H1 (cell line): ENCODE results near the gene RFC1. TPM values are rescaled to one million over a fixed set of nuclear protein-coding genes. Genes with fewer than 3 reads are reported as not detected.

Experiments
- CTCF ChIA-PET: fragments of 300-600 bp; sonication (Branson Sonifier 250); formaldehyde crosslinking; loops from one replicate; lab custom pipeline; 2021; ENCODE audit not compliant: partially characterized antibody; lab: Charles Lee
- POLR2A ChIA-PET: fragments of 300-600 bp; sonication (Branson Sonifier 250); formaldehyde crosslinking; loops from one replicate; lab custom pipeline; 2021; ENCODE audit warnings: inconsistent platforms; ENCODE audit not compliant: partially characterized antibody; lab: Charles Lee
- DNase-seq, 2 experiments: peaks; one replicate each; pipeline versions ENCODE4 v3.0.0 to v3.0.0-alpha.2; 2010 to 2022; ENCODE audit warnings: low spot score in 2 of 2, low read depth in 1 of 2, mixed read lengths in 1 of 2
- FAIRE-seq: peaks from 2 replicates; lab custom pipeline; 2011; peaks lifted over from hg19 to GRCh38; lab: Jason Lieb, UNC
- H2AFZ ChIP-seq: 2 replicates; pipeline ENCODE4 v1.8.1; 2012; ENCODE audit warnings: low read length, inconsistent platforms
- H2AK5ac ChIP-seq: 2 replicates; pipeline ENCODE4 v1.6.1; 2013; ENCODE audit warnings: low read depth, low read length
- H2BK120ac ChIP-seq: replicated peaks from 2 replicates; pipeline ENCODE3; 2013; ENCODE audit warnings: low read depth, low read length, inconsistent platforms
- H2BK12ac ChIP-seq: 2 replicates; pipeline ENCODE4 v1.6.1; 2013; ENCODE audit warnings: low read depth, low read length
- H2BK15ac ChIP-seq: 2 replicates; pipeline ENCODE4 v1.6.1; 2013; ENCODE audit warnings: low read length
- H2BK20ac ChIP-seq: 2 replicates; pipeline ENCODE4 v1.6.1; 2013; ENCODE audit warnings: low read length
- H2BK5ac ChIP-seq: 2 replicates; pipeline ENCODE4 v1.6.1; 2013; ENCODE audit warnings: low read depth, low read length
- H3K14ac ChIP-seq: 2 replicates; pipeline ENCODE4 v1.6.1; 2013; ENCODE audit warnings: inconsistent platforms; ENCODE audit not compliant: insufficient read length
- H3K18ac ChIP-seq: 2 replicates; pipeline ENCODE4 v1.6.1; 2013; ENCODE audit warnings: low read length; ENCODE audit errors: extremely low read depth
- H3K23ac ChIP-seq: 2 replicates; pipeline ENCODE4 v1.6.1; 2013; ENCODE audit warnings: inconsistent platforms; ENCODE audit not compliant: insufficient read length
- H3K23me2 ChIP-seq: 2 replicates; pipeline ENCODE4 v1.6.1; 2013; ENCODE audit warnings: low read depth, low read length
- H3K27ac ChIP-seq: 2 replicates; pipeline ENCODE4 v1.6.1; 2011; ENCODE audit warnings: low read depth, low read length, inconsistent platforms
- H3K27me3 ChIP-seq, 4 experiments: replicated peaks in 1 of 4; 1 replicate in 1 of 4; 2 replicates in 3 of 4; pipeline versions ENCODE4 v1.6.1 to v1.8.1; 2011 to 2013; ENCODE audit warnings: low read length in 3 of 4, mild to moderate bottlenecking in 3 of 4, inconsistent platforms in 2 of 4, mixed read lengths in 2 of 4, moderate library complexity in 1 of 4; ENCODE audit not compliant: control insufficient read depth in 3 of 4, insufficient read depth in 3 of 4; ENCODE audit errors: extremely low read depth in 1 of 4
- H3K36me3 ChIP-seq, 4 experiments: 2 replicates each; pipeline versions ENCODE4 v1.6.1 to v1.8.1; 2011 to 2013; ENCODE audit warnings: mild to moderate bottlenecking in 4 of 4, low read length in 3 of 4, moderate library complexity in 2 of 4, control low read depth in 1 of 4, inconsistent platforms in 1 of 4; ENCODE audit not compliant: insufficient read depth in 4 of 4, control insufficient read depth in 2 of 4
- H3K4ac ChIP-seq: replicated peaks from 2 replicates; pipeline ENCODE3; 2013; ENCODE audit warnings: low read length, low read depth, mixed read lengths, inconsistent platforms; ENCODE audit not compliant: insufficient read length
- H3K4me1 ChIP-seq, 4 experiments: replicated peaks in 1 of 4; 1 replicate in 1 of 4; 2 replicates in 3 of 4; pipeline versions ENCODE4 v1.6.1 to v1.8.1; 2011 to 2013; ENCODE audit warnings: low read length in 3 of 4, inconsistent platforms in 2 of 4, mixed read lengths in 1 of 4; ENCODE audit not compliant: insufficient read depth in 4 of 4, control insufficient read depth in 3 of 4
- H3K4me2 ChIP-seq, 2 experiments: 2 replicates each; pipeline versions ENCODE4 v1.6.1 to v1.8.1; 2011 to 2013; ENCODE audit warnings: low read depth in 2 of 2, low read length in 2 of 2, control low read depth in 1 of 2, inconsistent platforms in 1 of 2, mild to moderate bottlenecking in 1 of 2; ENCODE audit not compliant: insufficient read depth in 1 of 2
- H3K4me3 ChIP-seq, 4 experiments: fragments of 200-600, 300-600 bp in 1 of 4; sonication (generic), shearing (Covaris generic), sonication (Bioruptor Twin) in 1 of 4; 2 replicates each; pipeline versions ENCODE4 v1.5.1 to v1.8.1; 2011 to 2016; ENCODE audit warnings: low read length in 4 of 4, low read depth in 3 of 4, control low read depth in 2 of 4, inconsistent platforms in 2 of 4, mild to moderate bottlenecking in 2 of 4, mixed read lengths in 1 of 4, moderate library complexity in 1 of 4; ENCODE audit not compliant: insufficient read depth in 2 of 4; ENCODE audit errors: extremely low read depth in 1 of 4
- H3K56ac ChIP-seq: replicated peaks from 2 replicates; pipeline ENCODE3; 2013; ENCODE audit warnings: low read depth, mild to moderate bottlenecking, mixed read lengths, low read length, inconsistent platforms; ENCODE audit not compliant: insufficient read length
- H3K79me1 ChIP-seq: 2 replicates; pipeline ENCODE4 v1.6.1; 2013; ENCODE audit warnings: low read depth, low read length, control low read depth
- H3K79me2 ChIP-seq, 2 experiments: 2 replicates each; pipeline versions ENCODE4 v1.6.1 to v1.8.1; 2012 to 2013; ENCODE audit warnings: low read length in 2 of 2, mild to moderate bottlenecking in 2 of 2, inconsistent platforms in 1 of 2; ENCODE audit not compliant: insufficient read depth in 2 of 2, control insufficient read depth in 1 of 2
- H3K9ac ChIP-seq, 4 experiments: replicated peaks in 1 of 4; 1 replicate in 1 of 4; 2 replicates in 3 of 4; pipeline versions ENCODE4 v1.6.1 to v1.8.1; 2011 to 2013; ENCODE audit warnings: low read depth in 3 of 4, low read length in 3 of 4, control low read depth in 2 of 4, mild to moderate bottlenecking in 2 of 4, moderate library complexity in 2 of 4, inconsistent platforms in 1 of 4; ENCODE audit errors: extremely low read depth in 1 of 4
- H3K9me3 ChIP-seq, 2 experiments: 2 replicates each; pipeline versions ENCODE4 v1.6.1 to v1.8.1; 2012 to 2013; ENCODE audit warnings: mild to moderate bottlenecking in 2 of 2, moderate library complexity in 2 of 2, control low read depth in 1 of 2, inconsistent platforms in 1 of 2, low read depth in 1 of 2, low read length in 1 of 2, mixed read lengths in 1 of 2; ENCODE audit not compliant: insufficient read depth in 2 of 2
- H4K20me1 ChIP-seq, 2 experiments: replicated peaks in 1 of 2; 2 replicates each; pipeline versions ENCODE3 to v1.8.1; 2011 to 2013; ENCODE audit warnings: inconsistent platforms in 2 of 2, low read length in 2 of 2, mild to moderate bottlenecking in 1 of 2; ENCODE audit not compliant: insufficient read depth in 2 of 2, control insufficient read depth in 1 of 2
- H4K5ac ChIP-seq: 2 replicates; pipeline ENCODE4 v1.6.1; 2013; ENCODE audit warnings: low read length, low read depth, mixed read lengths, inconsistent platforms; ENCODE audit not compliant: insufficient read length
- H4K8ac ChIP-seq: 2 replicates; pipeline ENCODE4 v1.8.0; 2013; ENCODE audit warnings: mild to moderate bottlenecking, moderate library complexity, low read length, inconsistent platforms; ENCODE audit not compliant: insufficient read depth; ENCODE audit errors: extremely low read depth
- H4K91ac ChIP-seq: replicated peaks from 2 replicates; pipeline ENCODE3; 2013; ENCODE audit warnings: low read length, mixed read lengths, inconsistent platforms; ENCODE audit not compliant: insufficient read length
- ASH2L ChIP-seq: fragments of 200-600, 300-600 bp; sonication (generic); IDR thresholded peaks from one replicate; pipeline ENCODE4 v1.7.1; 2017; ENCODE audit warnings: low read length
- CEBPB ChIP-seq: IDR thresholded peaks from 2 replicates; pipeline ENCODE4 v1.6.1; 2012; ENCODE audit warnings: low read depth, low read length
- CHD1 ChIP-seq: IDR thresholded peaks from 2 replicates; pipeline ENCODE4 v1.6.1; 2012; ENCODE audit warnings: low read depth, low read length, improper control_type of control experiment
- FOSL1 ChIP-seq: IDR thresholded peaks from 2 replicates; pipeline ENCODE4 v1.6.1; 2011; ENCODE audit warnings: mild to moderate bottlenecking, low read depth, low read length, moderate library complexity; ENCODE audit not compliant: insufficient read depth
- GTF2F1 ChIP-seq: IDR thresholded peaks from 2 replicates; pipeline ENCODE4 v1.6.1; 2012; ENCODE audit warnings: low read depth, low read length, improper control_type of control experiment, borderline replicate concordance
- HDAC2 ChIP-seq, 2 experiments: fragments of 300-600 bp in 1 of 2; sonication (generic) in 1 of 2; IDR thresholded peaks; 2 replicates each; pipeline ENCODE4 v1.6.1; 2011 to 2012; ENCODE audit warnings: low read depth in 2 of 2, low read length in 2 of 2, mild to moderate bottlenecking in 2 of 2, moderate library complexity in 2 of 2, borderline replicate concordance in 1 of 2, inconsistent platforms in 1 of 2
- NANOG ChIP-seq: IDR thresholded peaks from 2 replicates; pipeline ENCODE4 v1.6.1; 2011; ENCODE audit warnings: low read length, low read depth, mild to moderate bottlenecking, inconsistent platforms; ENCODE audit not compliant: insufficient read depth, poor library complexity, severe bottlenecking
- POLR2A ChIP-seq, 2 experiments: IDR thresholded peaks; 1 replicate in 1 of 2; 2 replicates in 1 of 2; pipeline ENCODE4 v1.6.1; 2011; ENCODE audit warnings: low read depth in 2 of 2, low read length in 2 of 2, mild to moderate bottlenecking in 2 of 2; ENCODE audit errors: control extremely low read depth in 1 of 2
- RFX5 ChIP-seq: IDR thresholded peaks from 2 replicates; pipeline ENCODE4 v1.6.1; 2011; ENCODE audit warnings: low read depth, low read length, improper control_type of control experiment, borderline replicate concordance
- SUZ12 ChIP-seq: fragments of 200-600 bp; sonication (generic); IDR thresholded peaks from 2 replicates; pipeline ENCODE4 v1.6.1; 2012; ENCODE audit warnings: mild to moderate bottlenecking, inconsistent platforms, low read length, moderate library complexity, mixed read lengths
- TAF1 ChIP-seq: IDR thresholded peaks from 2 replicates; pipeline ENCODE4 v1.6.1; 2011; ENCODE audit warnings: mild to moderate bottlenecking, low read depth, low read length
- ZNF274 ChIP-seq: IDR thresholded peaks from 2 replicates; pipeline ENCODE4 v1.7.0; 2012; ENCODE audit warnings: low read length, borderline replicate concordance; ENCODE audit errors: extremely low read depth
- WGBS, 2 experiments: shearing (Covaris generic) in 1 of 2; methylation state at CpG; one replicate each; pipeline versions ENCODE4 v1.1.6 to v1.1.7; 2013 to 2015; ENCODE audit warnings: low lambda C conversion rate in 2 of 2, mixed read lengths in 2 of 2, inconsistent platforms in 1 of 2, low coverage in 1 of 2, missing lambda C conversion rate in 1 of 2; ENCODE audit not compliant: insufficient replicate concordance in 2 of 2, insufficient coverage in 1 of 2, insufficient read length in 1 of 2; ENCODE audit errors: extremely low coverage in 1 of 2, missing lambda C conversion rate in 1 of 2; 5-methylcytosine and 5-hydroxymethylcytosine counted together
- polyA plus RNA-seq, 7 experiments: library from polyadenylated mRNA; depleted of rRNA in 3 of 7; stranded (reverse) in 5 of 7; unstranded in 2 of 7; fragments of >200 nt in 5 of 7; fragments of 200-250 nt in 2 of 7; gene quantifications; 1 replicate in 5 of 7; 2 replicates in 1 of 7; 4 replicates in 1 of 7; pipeline versions ENCODE4 v1.2.1 to v1.2.3, GENCODE V29; 2011 to 2013; ENCODE audit warnings: missing spikeins in 2 of 7, mixed read lengths in 2 of 7
- total RNA-seq: library from RNA; stranded (reverse); fragmentation: NEBNext Ultra II Directional; extraction: Animal tissue kit (Norgen Biotek cat#: 25700); gene quantifications from 2 replicates; pipeline ENCODE4 v1.2.1, GENCODE V29; 2021
- TF ChIP-seq, protein P1 (sequence below): IDR thresholded peaks from 2 replicates; pipeline ENCODE4 v1.6.1; 2012; ENCODE audit warnings: low read length, inconsistent platforms

RFC1 gene
- total and polyA plus RNA-seq, 2 of the 8 experiments (the other 6 are each of a cell fraction or from before 2014, with no cell fraction given), result 16.0 to 83.8 TPM

DNA sequence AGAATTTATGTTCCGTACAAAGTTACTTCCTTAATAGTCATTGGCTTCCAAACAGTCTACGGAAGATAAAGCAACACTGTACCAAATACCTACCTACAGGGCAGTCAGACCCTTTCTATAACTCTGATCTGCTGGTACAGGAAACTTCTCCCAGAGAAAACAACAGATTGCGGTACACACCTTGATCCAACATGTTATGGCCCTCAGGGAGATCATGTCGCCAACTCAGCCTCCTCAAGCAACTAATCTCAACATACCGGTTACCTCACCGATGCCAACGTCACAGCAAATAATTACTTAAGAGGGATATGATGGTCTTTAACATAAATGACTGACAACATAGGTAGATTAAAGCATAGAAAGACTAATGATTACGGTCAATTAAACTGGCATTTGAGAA, 70.4 kb downstream of the RFC1 start:
- peaks cover 7 to 62% (median 31%) of the 10 kb centered on the region in 4 experiments for H3K36me3 ChIP-seq
- no peak for FAIRE-seq
- no peak for TF ChIP-seq ASH2L
- TF ChIP-seq ZNF274, result no peak
- TF ChIP-seq NANOG, result no peak
- no peak for TF ChIP-seq FOSL1
- TF ChIP-seq POLR2A (IDR thresholded peaks at IDR 0.05; ENCODE audit: control extremely low read depth in 1 of 2, low read depth in 2 of 2, low read length in 2 of 2), result no peak
- TF ChIP-seq, protein P1, sequence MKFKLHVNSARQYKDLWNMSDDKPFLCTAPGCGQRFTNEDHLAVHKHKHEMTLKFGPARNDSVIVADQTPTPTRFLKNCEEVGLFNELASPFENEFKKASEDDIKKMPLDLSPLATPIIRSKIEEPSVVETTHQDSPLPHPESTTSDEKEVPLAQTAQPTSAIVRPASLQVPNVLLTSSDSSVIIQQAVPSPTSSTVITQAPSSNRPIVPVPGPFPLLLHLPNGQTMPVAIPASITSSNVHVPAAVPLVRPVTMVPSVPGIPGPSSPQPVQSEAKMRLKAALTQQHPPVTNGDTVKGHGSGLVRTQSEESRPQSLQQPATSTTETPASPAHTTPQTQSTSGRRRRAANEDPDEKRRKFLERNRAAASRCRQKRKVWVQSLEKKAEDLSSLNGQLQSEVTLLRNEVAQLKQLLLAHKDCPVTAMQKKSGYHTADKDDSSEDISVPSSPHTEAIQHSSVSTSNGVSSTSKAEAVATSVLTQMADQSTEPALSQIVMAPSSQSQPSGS, result no peak
- no peak for TF ChIP-seq SUZ12
- no peak for TF ChIP-seq HDAC2 (IDR thresholded peaks at IDR 0.05; ENCODE audit: borderline replicate concordance in 1 of 2, low read depth in 2 of 2, low read length in 2 of 2)
- no peak for TF ChIP-seq RFX5
- no peak for TF ChIP-seq CHD1
- no peak for TF ChIP-seq GTF2F1
- no peak for TF ChIP-seq TAF1
- TF ChIP-seq CEBPB, result no peak

More for the DNA sequence above, 70.4 kb downstream of the RFC1 start:
- ChIA-PET CTCF (interaction anchor here (0.6 kb wide), 1 partner anchor 12 kb away, joined by 3 read pairs; no protein-coding TSS in a partner anchor), POLR2A (no interaction called here)
- no peak overlapping the region for H2AFZ ChIP-seq
- H3K4me2 ChIP-seq, result no peak overlapping the region
- no peak overlapping the region for H2BK5ac ChIP-seq
- no peak overlapping the region for H4K91ac ChIP-seq
- no peak overlapping the region for H2BK15ac ChIP-seq
- no peak overlapping the region for H3K18ac ChIP-seq
- no peak for DNase-seq
- H4K8ac ChIP-seq, result no peak overlapping the region
- no peak overlapping the region for H3K4ac ChIP-seq
- no peaks in the 10 kb centered on the region for H3K23me2 ChIP-seq
- no peak overlapping the region for H3K14ac ChIP-seq
- H2AK5ac ChIP-seq, result no peak overlapping the region
- H2BK12ac ChIP-seq, result no peak overlapping the region
- no peak overlapping the region for H3K9ac ChIP-seq
- no peaks in the 10 kb centered on the region for H3K4me1 ChIP-seq
- H3K23ac ChIP-seq, result no peak overlapping the region
- H3K79me1 ChIP-seq, result no peaks in the 10 kb centered on the region
- no peak overlapping the region for H2BK120ac ChIP-seq
- no peaks in the 10 kb centered on the region for H3K9me3 ChIP-seq
- no peak overlapping the region for H3K56ac ChIP-seq
- H4K5ac ChIP-seq, result no peak overlapping the region
- peaks cover 0 to 1% (median 0%) of the 10 kb centered on the region in 4 experiments; a peak in 1 of 7 replicates for H3K27me3 ChIP-seq
- H3K79me2 ChIP-seq, result no peaks in the 10 kb centered on the region
- no peak overlapping the region for H2BK20ac ChIP-seq
- no peaks in the 10 kb centered on the region for H4K20me1 ChIP-seq
- H3K27ac ChIP-seq, result no peak overlapping the region
- H3K4me3 ChIP-seq, result no peak overlapping the region
- 90% methylated on average over 8 of the region's 8 CpGs; no CpG with 5 or more reads in 1 of the 2 experiments for WGBS, 2 experiments
